Fibroblast of villous mesenchyme (primary cell): Measurements from ENCODE around the gene CHST10. TPM values are rescaled to one million over a fixed set of nuclear protein-coding genes. Genes with fewer than 3 reads are reported as not detected.
A peak's percentile ranks its signal among the peaks of the same experiment; 100 is the strongest.

Experiments
- DNase-seq: peaks from one replicate; pipeline ENCODE4 v3.0.0-alpha.2; 2010; ENCODE audit warnings: low read depth
- H3K4me3 ChIP-seq: 2 replicates; pipeline ENCODE4 v1.5.1; 2011; ENCODE audit warnings: low read depth, mild to moderate bottlenecking, low read length
- total RNA-seq: library from RNA; depleted of rRNA; stranded (reverse); fragments of >200 nt; gene quantifications from 2 replicates; pipeline ENCODE4 v1.2.3, GENCODE V29; 2012
- TF ChIP-seq, protein P1 (sequence below): IDR thresholded peaks from 2 replicates; pipeline ENCODE4 v1.5.1; 2012; ENCODE audit warnings: low read depth, mild to moderate bottlenecking, low read length; ENCODE audit not compliant: insufficient read depth

Gene CHST10
- total RNA-seq, 1 donor = 8.6 TPM

DNA sequence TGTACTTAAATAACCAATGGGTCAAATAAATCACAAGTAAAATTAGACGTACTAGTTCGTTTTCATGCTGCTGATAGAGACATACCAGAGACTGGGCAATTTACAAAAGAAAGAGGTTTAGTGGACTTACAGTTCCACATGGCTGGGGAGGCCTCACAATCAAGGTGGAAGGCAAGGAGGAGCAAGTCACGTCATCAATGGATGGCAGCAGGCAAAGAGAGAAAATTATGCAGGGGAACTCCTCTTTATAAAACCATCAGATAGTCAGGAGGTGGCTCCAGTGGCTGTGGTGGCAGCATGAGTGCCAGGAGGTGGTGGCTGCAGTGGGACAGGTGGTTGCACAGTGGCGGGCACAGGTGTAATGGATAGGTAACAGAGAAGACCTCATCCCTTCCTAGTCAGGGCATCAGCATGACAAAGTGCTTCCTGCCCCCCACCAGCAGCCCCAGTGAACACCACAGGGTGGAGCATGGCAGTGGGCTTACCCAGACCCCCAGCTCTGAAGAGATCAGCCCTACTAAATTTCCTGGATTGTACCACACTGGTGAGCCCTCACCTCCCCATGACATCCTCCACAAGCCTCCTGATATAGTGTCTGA lies 6.9 kb upstream of the CHST10 start:
- TF ChIP-seq, protein P1, sequence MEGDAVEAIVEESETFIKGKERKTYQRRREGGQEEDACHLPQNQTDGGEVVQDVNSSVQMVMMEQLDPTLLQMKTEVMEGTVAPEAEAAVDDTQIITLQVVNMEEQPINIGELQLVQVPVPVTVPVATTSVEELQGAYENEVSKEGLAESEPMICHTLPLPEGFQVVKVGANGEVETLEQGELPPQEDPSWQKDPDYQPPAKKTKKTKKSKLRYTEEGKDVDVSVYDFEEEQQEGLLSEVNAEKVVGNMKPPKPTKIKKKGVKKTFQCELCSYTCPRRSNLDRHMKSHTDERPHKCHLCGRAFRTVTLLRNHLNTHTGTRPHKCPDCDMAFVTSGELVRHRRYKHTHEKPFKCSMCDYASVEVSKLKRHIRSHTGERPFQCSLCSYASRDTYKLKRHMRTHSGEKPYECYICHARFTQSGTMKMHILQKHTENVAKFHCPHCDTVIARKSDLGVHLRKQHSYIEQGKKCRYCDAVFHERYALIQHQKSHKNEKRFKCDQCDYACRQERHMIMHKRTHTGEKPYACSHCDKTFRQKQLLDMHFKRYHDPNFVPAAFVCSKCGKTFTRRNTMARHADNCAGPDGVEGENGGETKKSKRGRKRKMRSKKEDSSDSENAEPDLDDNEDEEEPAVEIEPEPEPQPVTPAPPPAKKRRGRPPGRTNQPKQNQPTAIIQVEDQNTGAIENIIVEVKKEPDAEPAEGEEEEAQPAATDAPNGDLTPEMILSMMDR = no peak
- no peak for DNase-seq
- H3K4me3 ChIP-seq = no peak overlapping the region

DNA sequence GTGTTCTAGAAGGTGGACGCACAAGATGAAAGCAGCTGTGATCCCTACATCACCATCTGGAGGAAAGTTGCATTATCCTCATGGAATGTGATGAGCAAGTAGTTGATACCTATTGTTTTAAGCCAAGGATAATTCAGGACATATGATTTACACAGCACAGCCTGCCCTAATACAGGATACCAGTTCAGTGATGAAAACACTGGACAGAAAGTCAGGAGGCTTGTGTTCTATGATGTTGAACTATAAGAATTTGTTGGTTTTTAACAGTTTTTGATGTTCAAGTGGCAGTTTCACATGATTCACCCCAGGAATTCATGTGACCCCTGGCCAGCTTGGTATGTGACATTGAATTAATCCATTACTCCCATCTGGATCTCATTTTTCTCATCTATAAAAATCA lies 6.2 kb upstream of the CHST10 start:
- TF ChIP-seq, protein P1 = no peak
- no peak for DNase-seq

DNA sequence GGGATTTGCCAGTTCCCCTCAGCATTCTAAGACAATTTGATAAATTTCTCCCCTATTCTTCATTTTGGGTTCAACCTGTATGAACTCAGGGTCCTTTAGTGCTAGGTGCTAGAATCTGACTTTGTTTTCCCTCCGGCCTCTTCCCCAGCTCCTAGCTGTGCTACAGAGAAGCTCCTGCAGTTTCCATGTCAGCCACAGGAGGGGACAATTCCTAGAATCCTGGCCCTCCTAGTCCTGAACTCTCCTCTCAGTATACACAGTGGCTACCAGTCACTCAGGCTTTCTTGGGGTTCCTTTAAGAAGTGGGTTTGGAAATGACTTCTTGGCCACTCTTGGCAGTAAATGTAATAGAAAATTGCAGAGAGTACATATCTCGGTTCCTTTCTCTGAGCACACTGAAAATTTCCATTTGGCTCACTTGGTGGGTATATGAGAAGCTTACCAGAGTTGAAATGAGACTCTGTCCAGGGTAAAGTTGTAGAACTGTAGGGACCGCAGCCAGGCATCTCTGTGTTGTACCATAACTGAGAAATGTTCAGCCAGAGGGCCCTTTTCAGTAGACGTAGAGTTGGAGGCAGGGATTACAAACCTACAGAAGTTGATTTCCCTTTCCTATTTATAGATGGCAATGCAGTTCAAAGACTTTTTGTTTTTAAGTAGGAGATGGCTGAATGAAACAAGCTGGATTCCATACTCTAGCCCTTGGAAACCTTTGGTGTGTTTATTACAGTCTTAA lies 5.0 kb upstream of the CHST10 start:
- TF ChIP-seq, protein P1 = peak; percentile 81
- H3K4me3 ChIP-seq = no peak overlapping the region
- peak; percentile 36 for DNase-seq

More for the DNA sequence above, 6.2 kb upstream of the CHST10 start:
- H3K4me3 ChIP-seq = no peak overlapping the region

DNA sequence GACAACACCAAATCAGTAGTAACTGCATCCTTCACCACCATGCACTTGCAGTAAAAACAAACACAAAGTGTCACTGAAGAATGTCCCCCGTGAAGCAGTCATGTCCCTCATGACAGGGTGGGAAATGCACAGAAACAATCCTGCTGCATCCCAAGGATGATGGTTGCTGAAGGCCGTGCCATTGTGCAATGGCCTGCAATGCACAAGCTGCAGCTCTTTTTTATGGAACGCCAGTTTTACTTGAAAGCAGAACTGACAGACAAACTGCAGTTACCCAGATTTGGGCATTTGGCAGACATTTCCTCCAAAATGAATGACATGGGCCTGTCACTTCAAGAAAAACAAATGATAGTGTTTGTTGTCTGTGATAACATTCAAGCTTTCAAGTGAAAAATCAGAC lies 2.4 kb upstream of the CHST10 start:
- H3K4me3 ChIP-seq = no peak overlapping the region
- TF ChIP-seq, protein P1 = no peak
- no peak for DNase-seq

DNA sequence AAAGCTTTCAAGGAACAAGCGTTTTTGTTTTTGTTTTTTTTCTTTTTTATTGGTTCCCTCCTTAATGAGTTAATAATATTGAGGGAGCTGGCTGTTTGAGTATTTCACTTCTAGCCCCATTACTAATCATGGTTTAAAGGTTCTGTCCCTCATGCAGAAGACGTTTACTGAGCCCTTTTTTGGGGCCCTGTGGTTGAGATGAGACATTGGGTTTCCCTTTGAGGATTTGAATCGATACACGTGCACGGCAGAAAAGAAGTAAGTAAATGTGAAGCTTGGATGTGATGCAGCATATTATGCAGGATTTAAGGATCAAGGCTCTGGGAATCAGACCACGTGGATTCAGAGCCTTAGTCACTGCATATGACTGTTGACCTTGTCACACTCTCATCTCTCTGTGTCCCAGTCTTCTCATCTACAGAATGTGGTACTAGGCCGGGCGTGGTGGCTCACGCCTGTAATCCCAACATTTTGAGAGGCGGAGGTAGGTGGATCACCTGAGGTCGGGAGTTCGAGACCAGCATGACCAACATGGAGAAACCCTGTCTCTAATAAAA lies 1.0 kb upstream of the CHST10 start:
- DNase-seq = no peak
- TF ChIP-seq, protein P1 = no peak
- no peak overlapping the region for H3K4me3 ChIP-seq

DNA sequence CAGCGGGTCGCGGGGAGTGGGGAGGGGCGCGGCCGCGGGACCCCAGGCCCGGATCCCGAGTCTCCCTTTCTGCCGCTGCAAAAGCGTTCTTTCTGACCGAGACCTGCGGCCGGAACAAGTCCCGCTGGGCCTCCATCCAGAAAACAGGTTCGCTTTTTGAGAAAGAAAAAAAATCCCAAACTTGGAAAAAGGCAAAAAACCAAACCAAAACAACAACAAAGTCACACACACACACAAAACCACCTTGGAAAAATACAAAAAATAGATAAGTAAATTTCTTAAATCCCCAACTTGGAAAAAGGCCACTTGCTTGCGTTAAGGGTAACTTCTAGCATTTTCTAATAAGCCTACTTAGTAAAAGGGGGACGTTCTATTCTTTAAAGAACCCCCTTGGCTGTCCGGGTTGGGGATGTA lies 250 bp upstream of the CHST10 start:
- TF ChIP-seq, protein P1 = no peak
- DNase-seq = peak; percentile 20
- H3K4me3 ChIP-seq = peak overlapping the region; percentile 87
